Bone marrow (tissue), 2 donors: ENCODE results near the gene AP1G2.
"Not testable (repeated sequence)": the region's sequence is repeated elsewhere in the genome, so short reads cannot be mapped to it uniquely, and the experiment has no call there.

Experiments
- DNase-seq, 2 donors: peaks; one replicate each; lab custom pipeline; 2025; lab: John Stamatoyannopoulos, UW

Gene AP1G2

DNA sequence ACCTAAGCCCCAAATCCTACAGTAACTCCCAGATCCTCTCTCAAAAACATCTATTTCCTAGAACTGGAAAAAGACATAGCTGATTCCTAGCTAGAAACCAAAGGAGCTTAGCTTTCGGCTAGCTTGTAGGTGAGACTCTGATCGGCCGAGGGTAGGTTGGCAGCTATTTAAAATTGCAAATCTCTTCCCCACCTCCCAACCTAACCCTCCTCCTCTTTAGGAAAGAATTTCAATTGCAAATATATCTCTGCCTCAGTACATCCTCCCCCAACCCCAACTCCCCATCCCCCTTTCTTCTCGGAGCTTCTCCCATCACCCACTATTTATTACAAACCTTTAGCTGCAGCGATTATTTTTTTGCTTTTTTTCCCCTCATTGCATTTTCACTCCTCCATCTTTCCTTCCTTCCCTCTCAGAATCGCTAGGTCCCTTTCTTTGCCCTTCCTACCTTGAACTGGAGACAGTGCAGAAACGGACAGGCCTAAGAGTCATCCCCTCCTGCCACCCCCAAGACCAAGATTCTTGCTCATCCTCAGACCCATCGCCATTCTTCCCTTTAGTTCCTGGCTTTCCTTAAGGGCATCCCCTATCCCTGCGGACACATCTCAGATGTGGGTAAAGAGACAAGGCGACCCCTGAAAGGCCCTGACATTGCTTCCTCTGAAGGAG lies 29.4 kb downstream of the AP1G2 start:
- no peak for DNase-seq

GRCh38 chr14:23537351-23538049 lies 30.1 kb downstream of the AP1G2 start:
- no peak for DNase-seq

GRCh38 chr14:23536906-23537305 lies 30.7 kb downstream of the AP1G2 start:
- DNase-seq = not testable (repeated sequence)

DNA sequence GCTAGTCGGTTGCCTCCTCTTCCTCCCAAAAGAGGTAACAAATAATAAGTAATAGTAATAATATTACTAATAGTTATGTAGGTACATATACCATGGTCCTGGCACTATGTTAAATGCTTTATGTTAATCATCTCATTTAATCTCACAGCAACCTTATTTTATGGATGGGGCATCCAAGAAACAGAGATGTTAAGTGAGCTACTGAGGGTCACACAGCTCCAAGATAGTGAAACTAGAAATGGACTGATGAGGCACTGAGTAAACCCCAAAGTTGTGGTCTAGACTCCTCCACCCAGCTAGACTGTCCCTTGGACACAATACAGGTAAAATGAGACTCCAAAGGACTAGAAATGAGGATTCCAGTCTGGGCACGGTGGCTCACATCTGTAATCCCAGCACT lies 31.1 kb downstream of the AP1G2 start:
- DNase-seq = no peak

DNA sequence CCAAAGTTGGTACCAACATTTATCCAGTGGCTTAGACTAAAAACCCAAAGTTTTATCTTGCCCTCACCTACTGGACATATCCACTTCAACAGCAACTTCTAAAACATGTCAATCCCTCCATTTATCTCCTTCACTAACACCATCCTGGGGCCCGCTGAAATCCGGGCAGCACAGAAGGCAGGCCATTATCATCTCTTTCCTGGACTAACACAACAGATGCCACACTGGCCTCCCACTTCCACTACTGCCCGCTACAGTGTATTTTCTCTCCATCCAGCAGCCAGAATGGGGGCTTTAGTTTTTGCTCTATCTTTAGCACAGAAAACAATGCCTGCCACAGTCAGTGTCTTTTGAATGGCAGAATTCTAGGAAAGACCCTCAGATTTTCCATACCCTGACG lies 31.6 kb downstream of the AP1G2 start:
- DNase-seq = no peak

DNA sequence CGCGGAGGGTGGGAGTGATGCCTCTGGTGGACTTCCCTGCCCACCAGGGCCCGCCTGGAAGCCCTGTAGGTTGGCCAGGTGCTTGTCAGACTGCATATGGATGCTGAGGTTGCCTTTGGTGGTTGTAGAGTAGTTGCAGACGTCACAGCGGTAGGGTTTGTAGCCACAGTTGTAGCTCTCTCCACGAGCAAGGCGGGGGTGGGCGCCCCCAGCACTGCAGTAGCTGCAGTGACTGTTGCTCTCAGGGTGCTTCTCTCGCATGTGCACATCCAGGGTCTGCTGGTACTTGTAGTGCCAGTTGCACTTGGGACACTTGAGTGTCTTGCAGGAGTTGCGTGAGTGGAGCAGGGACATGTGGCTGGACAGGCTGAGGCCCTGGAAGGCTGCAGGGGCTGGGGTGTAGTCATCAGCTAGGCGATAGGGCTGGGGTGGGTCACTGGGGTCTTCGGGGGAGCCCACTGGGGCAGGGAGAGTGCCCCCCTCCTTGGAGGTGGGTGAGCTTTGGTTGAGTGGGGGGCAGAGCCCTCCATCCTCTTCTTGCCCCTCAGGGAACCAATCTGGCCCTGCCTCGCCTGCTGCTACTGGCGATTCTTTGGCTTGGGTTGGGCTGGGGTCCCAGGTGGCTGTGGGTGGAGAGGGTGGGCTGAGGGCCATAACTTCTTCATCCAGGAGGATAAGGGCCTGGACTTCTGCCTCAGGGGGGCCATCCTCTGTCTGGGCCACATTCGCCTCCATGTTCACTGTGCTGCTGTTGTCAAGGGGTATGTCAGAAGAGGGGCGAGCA lies 33.7 kb downstream of the AP1G2 start:
- no peak for DNase-seq

GRCh38 chr14:23532658-23533057 lies 34.9 kb downstream of the AP1G2 start:
- no peak for DNase-seq

DNA sequence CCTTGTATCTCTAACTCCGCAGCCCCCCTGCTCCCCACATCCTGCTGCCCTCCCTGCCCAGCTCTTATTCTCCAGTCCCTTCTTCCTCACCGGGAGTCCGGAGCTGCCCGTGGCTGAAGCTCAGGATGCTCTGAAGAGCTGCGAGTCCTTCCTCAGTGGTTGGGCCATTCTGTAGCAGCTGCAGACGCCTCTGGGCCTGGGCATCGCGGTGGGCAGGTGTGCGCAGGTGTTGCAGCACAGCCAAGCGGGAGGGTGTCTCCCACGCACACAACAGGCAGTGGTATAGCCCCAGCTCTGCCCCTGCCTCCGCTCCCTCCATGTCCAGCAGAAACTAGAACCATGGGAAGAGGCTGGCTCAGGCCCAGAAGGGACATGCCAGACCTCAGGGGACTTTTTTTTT lies 36.2 kb downstream of the AP1G2 start:
- no peak for DNase-seq

- DNase-seq = peak in 1 of 2 donors; percentile 68
Measured at GRCh38 chr14:23530375-23531055, 37.1 kb downstream of the AP1G2 start.

DNA sequence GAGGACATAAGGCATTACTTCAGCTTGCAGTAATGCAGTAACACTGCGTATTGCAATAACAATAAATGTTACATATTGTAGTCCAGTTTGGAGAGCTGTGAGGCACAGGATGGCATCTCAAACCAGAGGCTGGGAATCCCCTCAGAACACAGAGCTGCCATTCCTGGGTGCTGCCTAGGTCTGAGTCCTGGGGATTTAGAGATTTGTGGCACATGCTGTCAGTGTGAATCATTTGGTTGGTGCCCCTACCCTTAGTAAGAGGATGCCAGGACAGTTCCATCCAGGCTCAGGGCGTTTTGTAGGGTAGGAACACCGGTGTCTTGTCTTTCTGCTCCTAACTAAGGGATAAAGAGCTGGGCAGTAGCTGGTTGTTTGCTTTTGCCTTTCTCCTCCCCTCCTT lies 38.6 kb downstream of the AP1G2 start:
- no peak for DNase-seq

- no peak for DNase-seq
Measured at GRCh38 chr14:23528555-23528954, 39.0 kb downstream of the AP1G2 start.

GRCh38 chr14:23525611-23526010 lies 42.0 kb downstream of the AP1G2 start:
- no peak for DNase-seq

DNA sequence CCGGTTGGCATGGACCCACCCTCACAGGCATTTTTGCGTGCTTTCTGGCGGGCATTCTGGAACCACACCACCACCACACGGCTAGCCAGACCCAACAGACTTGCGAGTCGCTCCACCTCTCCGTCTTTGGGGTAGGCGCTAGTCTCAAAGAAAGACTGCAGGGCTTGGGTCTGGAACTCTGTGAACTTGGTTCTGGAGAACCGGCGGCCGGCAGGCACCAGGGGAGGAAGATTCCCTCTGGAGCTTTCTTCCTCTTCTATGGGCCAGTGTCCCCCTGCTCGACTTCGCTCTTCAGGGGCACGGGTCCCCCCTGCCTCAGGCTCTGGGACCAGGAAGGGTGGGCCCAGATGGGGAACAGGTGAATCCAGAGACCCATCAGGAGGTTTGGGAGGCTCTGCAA lies 42.6 kb downstream of the AP1G2 start:
- DNase-seq = no peak

DNA sequence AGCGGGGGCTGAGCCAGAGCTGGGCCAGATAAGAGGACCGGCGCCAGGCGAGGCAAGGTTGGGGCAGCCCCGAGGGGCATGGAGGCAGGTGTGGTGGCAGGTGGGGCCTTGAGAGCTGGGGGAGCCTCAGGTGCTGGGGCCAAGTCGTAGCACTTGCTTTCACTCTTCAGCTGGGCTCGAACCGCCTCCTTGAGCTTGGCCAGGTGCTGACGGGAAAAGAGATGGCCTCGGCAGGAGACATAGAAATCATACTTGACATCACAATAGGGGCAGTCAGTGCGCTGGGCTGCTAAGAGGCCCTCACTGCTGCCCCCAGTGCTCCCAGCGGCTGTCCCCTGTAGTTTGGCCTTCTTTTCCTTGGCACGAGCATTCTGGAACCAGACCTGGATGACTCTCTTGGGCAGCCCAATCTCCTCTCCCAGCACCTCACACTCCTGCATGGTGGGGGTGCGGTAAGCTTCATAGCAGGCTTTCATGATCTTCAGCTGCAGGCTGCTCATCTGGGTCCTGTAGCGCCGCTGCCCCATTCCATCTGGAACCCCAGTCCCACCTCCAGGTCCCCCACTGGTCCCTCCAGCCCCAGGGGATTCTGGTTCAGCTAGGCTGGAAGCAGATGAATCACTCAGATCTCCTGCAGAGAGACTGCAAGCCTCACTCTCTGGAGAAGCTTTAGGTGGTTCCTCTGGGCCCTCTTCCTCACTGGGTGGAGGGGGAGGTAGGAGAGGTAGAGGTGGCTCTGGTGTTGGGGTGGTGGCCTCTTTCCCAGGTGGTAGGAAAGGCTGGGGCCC lies 44.2 kb downstream of the AP1G2 start:
- no peak for DNase-seq

GRCh38 chr14:23522643-23523198 lies 44.9 kb downstream of the AP1G2 start:
- no peak for DNase-seq

- no peak for DNase-seq
Measured at GRCh38 chr14:23521785-23522640, 45.6 kb downstream of the AP1G2 start.

DNA sequence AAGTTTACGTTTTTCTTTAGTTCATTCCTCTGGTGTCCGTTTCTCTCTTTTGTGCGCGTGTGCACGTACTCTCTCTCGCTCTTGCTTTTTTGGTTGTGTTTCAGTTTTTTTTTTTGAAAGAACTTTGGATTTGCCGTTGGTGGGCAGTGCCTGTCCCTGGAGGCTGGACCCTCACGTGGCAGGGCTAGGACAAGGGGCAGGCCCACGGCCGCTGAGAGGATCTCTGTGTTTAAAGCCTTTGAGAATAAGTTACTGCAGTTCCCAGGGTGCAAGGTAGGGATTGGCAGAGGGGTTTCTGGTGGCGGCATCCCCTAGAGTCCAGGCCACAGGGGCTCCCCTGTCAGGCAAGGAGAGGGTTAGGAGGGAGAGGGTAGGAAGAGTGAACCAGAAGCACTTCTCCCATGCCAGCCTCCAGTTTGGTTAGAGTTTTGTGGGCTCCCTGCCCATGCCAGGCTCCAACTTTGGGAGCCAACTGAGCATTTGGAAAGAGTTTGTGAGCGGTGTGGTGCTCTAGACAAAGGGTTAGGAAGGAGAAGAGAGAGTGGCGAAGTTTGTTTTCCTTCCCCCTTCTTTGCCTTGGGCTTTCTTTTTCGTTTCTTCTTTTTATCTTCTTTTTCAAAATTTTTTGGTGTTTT lies 46.6 kb downstream of the AP1G2 start:
- no peak for DNase-seq

- no peak for DNase-seq
Measured at GRCh38 chr14:23518709-23519108, 48.9 kb downstream of the AP1G2 start.

DNA sequence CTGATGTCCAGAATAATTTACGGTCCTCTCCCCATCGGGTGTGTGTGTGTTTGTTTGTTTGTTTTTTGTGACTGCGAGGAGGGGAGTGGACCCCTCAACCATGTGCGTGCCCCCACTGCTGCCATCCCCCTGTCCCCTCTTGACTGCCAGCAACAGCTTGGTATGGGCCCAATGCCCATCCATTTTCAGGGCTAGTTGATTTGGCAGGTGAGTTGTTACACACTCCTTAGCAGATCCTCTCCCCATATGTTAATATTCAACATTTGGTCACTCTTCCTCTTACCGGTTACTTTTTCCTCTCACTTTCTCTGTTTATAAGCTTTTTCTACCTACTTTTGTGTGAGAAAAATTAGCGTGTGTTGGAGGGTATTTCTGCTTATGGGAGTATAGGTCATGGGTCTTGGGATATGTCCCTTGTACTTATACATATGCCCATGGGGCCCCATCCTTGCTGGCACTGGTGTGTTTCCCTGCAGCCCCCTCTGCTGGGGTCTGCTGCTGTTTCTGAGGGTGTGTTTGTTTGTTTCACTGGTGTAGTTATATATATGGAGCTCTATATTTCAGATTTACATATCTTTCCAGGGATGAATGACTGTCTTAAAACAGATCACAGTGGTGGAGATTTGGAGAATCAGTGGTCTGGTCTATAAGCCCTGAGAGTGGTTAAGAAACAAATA lies 49.8 kb downstream of the AP1G2 start:
- no peak for DNase-seq

DNA sequence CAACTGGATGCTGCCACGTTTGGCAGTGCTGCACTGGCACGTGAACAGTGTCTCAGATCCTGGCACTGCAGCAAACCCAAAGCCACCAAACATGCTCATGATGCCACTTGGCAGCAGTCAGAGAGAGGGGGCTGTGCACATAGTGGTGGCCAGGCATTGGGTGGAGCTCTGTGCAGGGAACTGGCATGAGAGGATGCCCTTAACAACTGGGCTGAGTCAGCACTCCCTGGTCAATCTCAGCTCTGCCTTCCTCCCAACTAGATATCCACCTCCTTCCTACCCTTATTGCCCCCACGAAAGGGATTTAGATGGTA lies 53.0 kb downstream of the AP1G2 start:
- DNase-seq = no peak
